ENCODE measurements around the gene CTNNAL1. TPM values are rescaled to one million over a fixed set of nuclear protein-coding genes. Genes with fewer than 3 reads are reported as not detected.

The CTNNAL1 gene
- total and polyA plus RNA-seq, 12 donors: 182 to 817 (median 380) TPM

GRCh38 chr9:108897324-108898096 is 115.8 kb downstream of the CTNNAL1 start:
- Histone ChIP-seq H3K4me1 (replicated peaks in 1 of 2) (no peaks in the 10 kb centered on the region), H3K36me3 (replicated peaks in 1 of 2) (peaks cover 0 to 92% of the 10 kb centered on the region in 2 donors), H3K4me3 (no peak overlapping the region), H3K27ac (no peak overlapping the region), H3K9me3 (replicated peaks in 1 of 3) (no peaks in the 10 kb centered on the region), H3K27me3 (no peaks in the 10 kb centered on the region)
- TF ChIP-seq CTCF (IDR thresholded peaks at IDR 0.05) (no peak), POLR2A (IDR thresholded peaks at IDR 0.05) (no peak)
- WGBS, 4 donors: 84 to 97% (median 95%) methylated on average over 2 of the region's 2 CpGs
- intact Hi-C loops (cut with DNase I): no loop called here
- DNase-seq: no peak

- DNase-seq: no peak
- H3K4me3 ChIP-seq: no peak overlapping the region
- H3K9me3 ChIP-seq (replicated peaks in 1 of 3): no peaks in the 10 kb centered on the region
- WGBS, 4 donors: 84 to 94% (median 88%) methylated on average over 4 of the region's 4 CpGs
- intact Hi-C loops (cut with DNase I): no loop called here
- H3K27ac ChIP-seq: no peak overlapping the region
- no peak for TF ChIP-seq CTCF (IDR thresholded peaks at IDR 0.05)
- no peak for TF ChIP-seq POLR2A (IDR thresholded peaks at IDR 0.05)
- H3K4me1 ChIP-seq (replicated peaks in 1 of 2): peaks cover 0 to 3% of the 10 kb centered on the region in 2 donors
- H3K36me3 ChIP-seq (replicated peaks in 1 of 2): peaks cover 0 to 86% of the 10 kb centered on the region in 2 donors
- no peaks in the 10 kb centered on the region for H3K27me3 ChIP-seq
Measured at GRCh38 chr9:108894225-108894997, 118.9 kb downstream of the CTNNAL1 start.

MicroRNAs encoded within 50 kb of the gene (microRNA counts, 767-probe panel; counts per million panel counts)
- 5,774 to 6,182 counts per million in 2 donors for microRNA hsa-miR-32-5p

Small RNAs within 50 kb of the gene (microRNA-seq; reads per million reads assigned to microRNA genes)
- 415 to 506 (median 506) reads per million in 3 donors for gene MIR32

Small RNAs within 50 kb of the gene (small RNA-seq; reads per million reads assigned to genes)
- gene MIR32: 3.1 to 4.4 reads per million in 2 donors
- 0 reads per million in 2 donors for gene RF00019

Other genes with a start within 250 kb of the CTNNAL1 start
- under 1 TPM in 6 of 9 donors, not detected in 3; 0.12 to 0.95 (median 0.27) TPM for gene ACTL7B, start 157.5 kb downstream of the CTNNAL1 start, total RNA-seq
- under 1 TPM in 2 of 3 donors, not detected in 1; 0.16 to 0.40 TPM for gene ACTL7B, start 157.5 kb downstream of the CTNNAL1 start, polyA plus RNA-seq
- gene ACTL7A, start 151.2 kb downstream of the CTNNAL1 start, total RNA-seq: not detected
- not detected for gene ACTL7A, start 151.2 kb downstream of the CTNNAL1 start, polyA plus RNA-seq
- gene ELP1, start 79.4 kb downstream of the CTNNAL1 start, total RNA-seq: 100 to 1,000 TPM in 8 of 9 donors, 10 to 100 TPM in 1; 72.5 to 768 (median 158) TPM
- 100 to 1,000 TPM in 1 of 3 donors, 10 to 100 TPM in 2; 54.3 to 261 (median 63.5) TPM for gene ELP1, start 79.4 kb downstream of the CTNNAL1 start, polyA plus RNA-seq
- 10 to 100 TPM in 6 of 9 donors, 1 to 10 TPM in 3; 3.5 to 20.2 (median 12.1) TPM for gene ABITRAM, start 79.1 kb downstream of the CTNNAL1 start, total RNA-seq
- gene ABITRAM, start 79.1 kb downstream of the CTNNAL1 start, polyA plus RNA-seq: 10 to 100 TPM; 13.2 to 33.0 (median 17.1) TPM
- gene TMEM245, start 106.4 kb upstream of the CTNNAL1 start, total RNA-seq: 100 to 1,000 TPM in 8 of 9 donors, 10 to 100 TPM in 1; 97.5 to 363 (median 195) TPM
- 10 to 100 TPM; 23.6 to 79.5 (median 27.5) TPM for gene TMEM245, start 106.4 kb upstream of the CTNNAL1 start, polyA plus RNA-seq
- 10 to 100 TPM in 8 of 9 donors, 1 to 10 TPM in 1; 8.2 to 24.8 (median 17.8) TPM for gene FRRS1L, start 153.8 kb upstream of the CTNNAL1 start, total RNA-seq
- gene FRRS1L, start 153.8 kb upstream of the CTNNAL1 start, polyA plus RNA-seq: 10 to 100 TPM in 1 of 3 donors, 1 to 10 TPM in 2; 2.9 to 10.9 (median 4.0) TPM